GM12878 (cell line): ENCODE measurements around the gene MYDGF.

ENCODE experiments used
- BMI1 ChIP-seq: fragments of 450-650 bp; IDR thresholded peaks from 2 replicates; pipeline ENCODE4 v1.6.1; 2016; ENCODE audit warnings: mild to moderate bottlenecking, moderate library complexity, borderline replicate concordance
- POLR2A ChIP-seq: IDR thresholded peaks from 2 replicates; pipeline ENCODE4 v1.6.1; 2011; ENCODE audit warnings: low read depth, mild to moderate bottlenecking, low read length
- TAF1 ChIP-seq: IDR thresholded peaks from 2 replicates; pipeline ENCODE4 v1.6.1; 2011; ENCODE audit warnings: mild to moderate bottlenecking, low read depth, low read length, borderline replicate concordance

DNA sequence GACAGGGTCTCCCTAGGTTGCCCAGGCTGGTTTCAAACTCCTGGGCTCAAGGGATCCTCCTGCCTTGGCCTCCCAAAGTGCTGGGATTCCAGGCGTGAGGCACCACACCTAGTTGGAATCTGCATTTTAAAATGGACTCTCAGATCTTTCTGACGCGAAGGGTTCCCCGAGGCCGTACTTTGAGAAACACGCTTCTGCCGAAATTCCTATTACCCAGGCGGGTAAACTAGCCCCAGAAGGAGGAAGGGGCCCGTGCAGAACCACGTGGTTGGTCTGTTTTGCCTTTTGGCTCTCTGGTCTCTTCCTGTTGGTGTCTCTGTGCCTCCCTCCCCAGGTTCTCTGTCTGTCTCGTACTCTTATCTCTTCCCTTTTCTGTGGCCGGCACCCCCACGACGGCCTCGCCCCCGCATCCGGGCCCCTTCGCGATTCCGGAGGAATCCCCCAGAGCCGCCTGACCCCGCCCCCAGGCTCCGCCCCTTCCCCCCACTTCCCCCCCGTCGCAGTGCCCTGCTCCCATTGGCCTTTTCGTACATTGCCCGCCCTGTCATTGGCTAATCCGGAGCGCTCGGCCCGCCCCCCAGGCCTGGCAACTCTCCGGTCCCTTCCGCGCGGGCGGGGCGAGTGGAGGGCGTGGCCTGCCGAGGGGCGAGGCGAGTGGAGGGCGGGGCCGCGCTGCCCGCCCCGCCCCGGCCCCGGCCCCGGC is 31.2 kb downstream of the MYDGF start, which contains the start of gene TNFAIP8L1:
- TF ChIP-seq POLR2A (peak; percentile 67; the same call in 1 of the 2 replicates), TAF1 (peak; percentile 51), BMI1 (no peak)
